K562 (cell line): Measurements from ENCODE around the gene GJA9. TPM values are rescaled to one million over a fixed set of nuclear protein-coding genes. Genes with fewer than 3 reads are reported as not detected.
A peak's percentile ranks its signal among the peaks of the same experiment; 100 is the strongest.
"Not testable (repeated sequence)": the region's sequence is repeated elsewhere in the genome, so short reads cannot be mapped to it uniquely, and the experiment has no call there.

ENCODE experiments used
- ATAC-seq: fragments of 200-7000 bp; cut with Tn5 transposase; 3 replicates; pipeline ENCODE4 v1.9.1; 2020; ENCODE audit warnings: moderate library complexity
- BruUV-seq: library from RNA; stranded (reverse); fragments of 400-500 nt; replicated peaks from 2 replicates; lab custom pipeline; 2021; lab: Mats Ljungman, UMichigan
- CTCF ChIA-PET: fragments of 300-600 bp; formaldehyde crosslinking; extraction: SDS; loops from one replicate; lab custom pipeline; 2021; ENCODE audit warnings: low intra/inter-chr PET ratio; lab: Yijun Ruan, JAX
- POLR2A ChIA-PET: fragments of 300-600, 350-650 bp; sonication (Branson Sonifier 250); formaldehyde crosslinking; extraction: SDS; loops from one replicate; lab custom pipeline; 2021; ENCODE audit warnings: antibody characterized with exemption, inconsistent platforms; lab: Yijun Ruan, JAX
- DNase-seq, 4 experiments: peaks; one replicate each; pipeline versions ENCODE4 v3.0.0 to v3.0.0-alpha.2; 2011 to 2018; ENCODE audit warnings: low spot score in 3 of 4, mixed read lengths in 3 of 4; ENCODE audit errors: extremely low read depth in 1 of 4
- FAIRE-seq: peaks from 2 replicates; lab custom pipeline; 2011; peaks lifted over from hg19 to GRCh38; lab: Jason Lieb, UNC
- H2AFZ ChIP-seq: 2 replicates; pipeline ENCODE4 v1.6.0; 2011; ENCODE audit warnings: low read depth, low read length, control low read depth, inconsistent platforms
- H3K27ac ChIP-seq: fragments of 200-600 bp; 3 replicates; pipeline ENCODE4 v1.8.0; 2011; ENCODE audit warnings: low read depth, mild to moderate bottlenecking, control low read depth, inconsistent platforms, low read length, moderate library complexity, mixed read lengths; ENCODE audit errors: extremely low read depth
- H3K27me3 ChIP-seq, 2 experiments: fragments of 300-600 bp in 1 of 2; 2 replicates in 1 of 2; 3 replicates in 1 of 2; pipeline versions ENCODE4 v1.6.0 to v1.8.0; 2011; ENCODE audit warnings: inconsistent platforms in 2 of 2, low read length in 2 of 2, mild to moderate bottlenecking in 1 of 2, mixed read lengths in 1 of 2, moderate library complexity in 1 of 2; ENCODE audit not compliant: control insufficient read depth in 2 of 2, insufficient read depth in 2 of 2
- H3K36me3 ChIP-seq: fragments of 300-600 bp; 3 replicates; pipeline ENCODE4 v1.8.0; 2011; ENCODE audit warnings: mild to moderate bottlenecking, low read length, inconsistent platforms; ENCODE audit not compliant: control insufficient read depth, insufficient read depth
- H3K4me1 ChIP-seq, 2 experiments: fragments of 200-600 bp in 1 of 2; replicated peaks in 1 of 2; 2 replicates in 1 of 2; 3 replicates in 1 of 2; pipeline versions ENCODE4 v1.5.1 to v1.8.0; 2011; ENCODE audit warnings: inconsistent platforms in 2 of 2, low read length in 2 of 2, mild to moderate bottlenecking in 1 of 2, mixed read lengths in 1 of 2, moderate library complexity in 1 of 2; ENCODE audit not compliant: control insufficient read depth in 2 of 2, insufficient read depth in 2 of 2
- H3K4me2 ChIP-seq: 2 replicates; pipeline ENCODE4 v1.6.1; 2011; ENCODE audit warnings: low read length, control low read depth, inconsistent platforms, mixed read lengths; ENCODE audit not compliant: insufficient read depth
- H3K4me3 ChIP-seq: fragments of 200-600 bp; sonication (generic), shearing (Covaris generic); 2 replicates; pipeline ENCODE4 v1.5.1; 2016; ENCODE audit warnings: control low read depth, inconsistent platforms
- H3K79me2 ChIP-seq: fragments of 200-600 bp; 3 replicates; pipeline ENCODE4 v1.8.0; 2011; ENCODE audit warnings: low read length, inconsistent platforms; ENCODE audit not compliant: control insufficient read depth, insufficient read depth
- H3K9ac ChIP-seq, 2 experiments: 2 replicates each; pipeline versions ENCODE4 v1.6.0 to v1.6.1; 2011; ENCODE audit warnings: low read depth in 2 of 2, low read length in 2 of 2, control low read depth in 1 of 2, inconsistent platforms in 1 of 2, mild to moderate bottlenecking in 1 of 2, mixed read lengths in 1 of 2; ENCODE audit not compliant: insufficient read depth in 1 of 2
- H3K9me1 ChIP-seq: one replicate; pipeline ENCODE4 v1.6.0; 2011; ENCODE audit warnings: inconsistent platforms, mild to moderate bottlenecking, low read length, moderate library complexity; ENCODE audit not compliant: control insufficient read depth, insufficient read depth
- H3K9me3 ChIP-seq: replicated peaks from 2 replicates; pipeline ENCODE4 v1.5.1; 2011; ENCODE audit warnings: low read depth, low read length, inconsistent platforms; ENCODE audit not compliant: control insufficient read depth, insufficient read depth
- H4K20me1 ChIP-seq: replicated peaks from 2 replicates; pipeline ENCODE4 v1.6.1; 2011; ENCODE audit warnings: low read length, inconsistent platforms, mixed read lengths; ENCODE audit not compliant: control insufficient read depth, insufficient read depth
- EP400 ChIP-seq: fragments of 450-650 bp; IDR thresholded peaks from 2 replicates; pipeline ENCODE4 v1.6.1; 2017; ENCODE audit warnings: antibody characterized with exemption, mild to moderate bottlenecking, moderate library complexity
- IRF9 ChIP-seq: fragments of 450-650 bp; IDR thresholded peaks from 2 replicates; pipeline ENCODE4 v1.6.1; 2016; ENCODE audit warnings: missing biosample characterization, missing genetic modification characterization
- POLR3G ChIP-seq: IDR thresholded peaks from 2 replicates; pipeline ENCODE4 v1.6.1; 2011; ENCODE audit not compliant: insufficient read length, insufficient replicate concordance; ENCODE audit errors: extremely low read depth
- PRDM10 ChIP-seq: fragments of 450-650 bp; IDR thresholded peaks from 2 replicates; pipeline ENCODE4 v1.6.1; 2018; ENCODE audit not compliant: partially characterized antibody
- SMARCA5 ChIP-seq: fragments of 450-650 bp; IDR thresholded peaks from 2 replicates; pipeline ENCODE4 v1.6.1; 2016
- ZFP91 ChIP-seq: sonication (generic); formaldehyde crosslinking; IDR thresholded peaks from 2 replicates; pipeline ENCODE4 v1.8.0; 2022; ENCODE audit warnings: mild to moderate bottlenecking, missing genetic modification reagents
- ZNF197 ChIP-seq: fragments of 200-800 bp; sonication (Bioruptor generic); IDR thresholded peaks from 2 replicates; pipeline ENCODE4 v1.6.1; 2016; ENCODE audit warnings: low read depth, missing genetic modification characterization, missing compliant biosample characterization
- ZNF384 ChIP-seq: IDR thresholded peaks from 2 replicates; pipeline ENCODE4 v1.6.1; 2012; ENCODE audit warnings: low read depth, low read length, improper control_type of control experiment
- WGBS: fragments of 100-300 bp; shearing (Covaris generic); methylation state at CpG from one replicate; pipeline ENCODE4 v1.1.6; 2016; ENCODE audit warnings: low coverage, mixed read lengths; ENCODE audit not compliant: insufficient coverage; ENCODE audit errors: missing lambda C conversion rate; 5-methylcytosine and 5-hydroxymethylcytosine counted together
- in situ Hi-C: fragments of 300-500 bp; cut with MboI; formaldehyde crosslinking; loops from 4 replicates; pipeline ENCODE4 v1.15.0; 2018; ENCODE audit warnings: inconsistent platforms, mixed read lengths
- intact Hi-C: fragments of 100-400 bp; cut with micrococcal nuclease; formaldehyde crosslinking; loops from 2 replicates; pipeline ENCODE4 v1.14.2; 2022
- polyA plus RNA-seq, 8 experiments: library from polyadenylated mRNA; depleted of rRNA in 4 of 8; stranded (reverse) in 5 of 8; unstranded in 3 of 8; fragments of >200 nt; fragmentation: Nextera tagmentation in 2 of 8; fragmentation: Illumina TruSeq in 1 of 8; extraction: Ambion mirVana in 2 of 8; extraction: Trizol in 1 of 8; gene quantifications; 2 replicates each; pipeline versions ENCODE4 v1.2.1 to v1.2.3, GENCODE V29; 2011 to 2014; ENCODE audit warnings: inconsistent platforms in 1 of 8, missing spikeins in 1 of 8
- total RNA-seq, 7 experiments: library from RNA; depleted of rRNA in 6 of 7; stranded (reverse); fragments of >200 nt in 6 of 7; fragmentation: Illumina TruSeq in 2 of 7; extraction: Trizol in 2 of 7; gene quantifications; 2 replicates each; pipeline versions ENCODE4 v1.2.1 to v1.2.3, GENCODE V29; 2011 to 2021; ENCODE audit warnings: low replicate concordance in 1 of 7

The GJA9 gene
- total and polyA plus RNA-seq, 9 of the 15 experiments (the other 6 are each of a cell fraction or from before 2014, with no cell fraction given): not detected

DNA sequence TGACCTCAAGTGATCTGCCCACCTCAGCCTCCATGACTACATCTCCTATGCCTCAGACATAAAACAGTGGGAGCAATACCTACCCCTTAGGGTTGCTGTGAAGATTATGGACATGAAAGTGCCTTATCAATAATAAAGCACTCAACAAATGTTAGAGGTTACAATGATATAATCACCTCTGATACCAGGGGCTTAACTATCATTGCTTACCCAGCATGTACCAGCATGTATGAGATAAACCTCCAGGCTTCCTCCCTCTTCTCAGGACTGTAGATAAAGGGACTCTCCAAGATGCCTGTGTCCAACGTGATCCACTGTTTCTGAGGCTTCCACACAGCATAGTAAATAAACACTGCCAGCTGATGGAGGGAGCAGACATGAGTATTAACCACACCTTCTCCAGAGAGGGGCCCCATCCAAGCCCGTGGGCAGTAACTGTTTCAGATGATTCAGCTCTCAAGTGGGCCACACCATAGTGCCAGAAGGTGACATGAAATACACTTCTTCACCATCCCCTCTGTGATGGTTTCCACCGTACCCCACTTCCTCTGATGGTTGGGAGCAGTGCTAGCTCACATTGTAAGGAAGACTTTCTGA is 34.1 kb upstream of the GJA9 start (continued):
- no peak for TF ChIP-seq IRF9 (tag)
- TF ChIP-seq POLR3G: no peak
- TF ChIP-seq EP400: no peak
- TF ChIP-seq, all 486 proteins: peak for 121

DNA sequence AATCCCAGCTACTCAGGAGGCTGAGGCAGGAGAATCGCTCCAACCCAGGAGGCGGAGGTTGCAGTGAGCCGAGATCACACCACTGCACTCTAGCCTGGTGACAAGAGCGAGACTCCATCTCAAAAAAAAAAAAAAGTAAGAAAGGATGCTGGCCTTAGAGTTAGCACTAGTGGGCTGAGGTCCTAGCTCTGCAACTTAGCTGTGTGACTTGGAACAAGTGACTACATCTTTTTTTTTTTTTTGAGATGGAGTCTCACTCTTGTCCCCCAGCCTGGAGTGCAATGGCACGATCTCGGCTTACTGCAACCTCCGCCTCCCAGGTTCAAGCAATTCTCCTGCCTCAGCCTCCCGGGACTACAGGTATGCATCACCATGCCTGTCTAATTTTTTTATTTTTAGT is 33.5 kb upstream of the GJA9 start:
- H3K27me3 ChIP-seq, FAIRE-seq, intact Hi-C loops, CTCF ChIA-PET: not testable (repeated sequence)
- H3K4me2 ChIP-seq: peak overlapping the region; percentile 62; the same call in 1 of the 2 replicates
- 0 out of 2 replicates have a peak, but pooled peaks have one; percentile 37 for TF ChIP-seq ZFP91 (CRISPR knock-in tag)
- 0 out of 2 replicates have a peak, but pooled peaks have one; percentile 14 for TF ChIP-seq ZNF197 (CRISPR knock-in tag)
- TF ChIP-seq PRDM10: peak; percentile 75
- TF ChIP-seq SMARCA5: 0 out of 2 replicates have a peak, but pooled peaks have one; percentile 40
- peak; percentile 63 for TF ChIP-seq ZNF384
- TF ChIP-seq, all 486 proteins: peak for 5; not testable (repeated sequence) for 481
- DNase-seq (peak in 1 of 4 experiments; percentile 16), ATAC-seq (peak; percentile 38)
- 15% methylated on average over 7 of the region's 8 CpGs for WGBS
- H3K4me3 ChIP-seq, BruUV-seq, H3K79me2 ChIP-seq, H4K20me1 ChIP-seq, H3K27ac ChIP-seq, H2AFZ ChIP-seq, H3K9ac ChIP-seq, H3K36me3 ChIP-seq, H3K9me3 ChIP-seq, in situ Hi-C loops, H3K9me1 ChIP-seq: not testable (repeated sequence)
- H3K4me1 ChIP-seq: peaks cover 19 to 22% of the 10 kb centered on the region in 2 experiments; a peak in 4 of 5 replicates
- POLR2A ChIA-PET: interaction anchor here (0.6 to 1.5 kb wide), 3 partner anchors 15 to 300 kb away, joined by 3 to 4 read pairs (median 4); no protein-coding TSS in a partner anchor
